H54 (cell line): ENCODE measurements around the gene FOXR1.
"Not testable (repeated sequence)": the region's sequence is repeated elsewhere in the genome, so short reads cannot be mapped to it uniquely, and the experiment has no call there.

Source experiments
- DNase-seq: peaks from one replicate; pipeline ENCODE4 v3.0.0; 2011; ENCODE audit warnings: low spot score, mixed read lengths; ENCODE audit not compliant: insufficient read length
- FAIRE-seq: peaks from 3 replicates; lab custom pipeline; 2011; peaks lifted over from hg19 to GRCh38; lab: Jason Lieb, UNC
- POLR2A ChIP-seq: IDR thresholded peaks from 2 replicates; pipeline ENCODE4 v1.6.1; 2011; ENCODE audit warnings: low read depth, mild to moderate bottlenecking, low read length

FOXR1 gene

DNA sequence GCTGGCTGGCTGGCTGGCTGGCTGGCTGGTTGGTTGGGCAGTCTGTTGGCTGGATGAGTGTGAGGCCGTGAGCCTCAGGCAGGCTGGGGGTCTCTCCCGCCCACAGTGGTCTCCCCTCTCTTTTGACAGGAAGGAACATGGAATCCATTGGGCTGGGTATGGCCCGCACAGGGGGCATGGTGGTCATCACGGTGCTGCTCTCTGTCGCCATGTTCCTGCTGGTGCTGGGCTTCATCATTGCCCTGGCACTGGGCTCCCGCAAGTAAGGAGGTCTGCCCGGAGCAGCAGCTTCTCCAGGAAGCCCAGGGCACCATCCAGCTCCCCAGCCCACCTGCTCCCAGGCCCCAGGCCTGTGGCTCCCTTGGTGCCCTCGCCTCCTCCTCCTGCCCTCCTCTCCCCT lies 13.6 kb upstream of the FOXR1 start:
- no peak for TF ChIP-seq POLR2A
- FAIRE-seq (no peak), DNase-seq (no peak)

DNA sequence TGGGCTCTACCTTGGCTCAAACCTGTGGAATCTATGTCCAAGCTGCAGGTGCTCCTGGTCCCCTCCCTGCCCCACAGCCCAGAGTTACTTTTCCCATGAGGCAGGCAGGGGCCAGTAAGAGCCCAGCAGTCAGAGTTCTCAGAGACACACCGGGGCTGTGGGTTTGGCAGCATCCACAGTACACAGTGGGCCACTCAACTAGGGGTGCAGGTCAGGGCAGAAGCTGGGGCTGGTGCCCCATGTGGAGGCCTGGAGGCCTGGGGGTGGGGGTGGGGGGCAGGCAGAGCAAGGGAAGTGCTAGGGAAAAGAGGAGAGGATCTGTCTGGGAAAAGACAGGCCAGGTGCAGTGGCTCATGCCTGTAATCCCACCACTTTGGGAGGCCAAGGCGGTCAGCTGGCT lies 13.0 kb upstream of the FOXR1 start:
- TF ChIP-seq POLR2A: no peak
- FAIRE-seq: no peak
- no peak for DNase-seq

DNA sequence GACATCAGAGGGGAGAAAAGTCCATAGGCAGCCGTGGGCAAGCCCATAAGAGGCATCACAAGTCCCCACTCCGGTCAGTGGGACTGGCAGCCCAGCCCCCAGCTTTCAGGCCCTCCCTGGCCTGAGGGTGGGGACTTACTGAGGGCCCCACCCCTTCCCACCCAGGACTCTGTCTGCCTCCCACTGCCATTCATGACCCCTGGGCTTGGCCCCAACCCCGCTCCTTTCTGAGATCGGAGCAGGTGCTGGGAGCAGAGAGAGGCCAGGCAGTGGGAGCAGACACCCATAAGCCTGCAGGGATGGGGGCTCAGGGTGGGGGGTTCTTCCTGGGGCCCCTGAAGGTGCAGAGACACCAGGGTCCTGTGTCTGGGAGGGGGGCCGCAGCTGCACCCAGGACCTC lies 10.4 kb upstream of the FOXR1 start:
- DNase-seq (no peak), FAIRE-seq (no peak)
- TF ChIP-seq POLR2A: no peak

DNA sequence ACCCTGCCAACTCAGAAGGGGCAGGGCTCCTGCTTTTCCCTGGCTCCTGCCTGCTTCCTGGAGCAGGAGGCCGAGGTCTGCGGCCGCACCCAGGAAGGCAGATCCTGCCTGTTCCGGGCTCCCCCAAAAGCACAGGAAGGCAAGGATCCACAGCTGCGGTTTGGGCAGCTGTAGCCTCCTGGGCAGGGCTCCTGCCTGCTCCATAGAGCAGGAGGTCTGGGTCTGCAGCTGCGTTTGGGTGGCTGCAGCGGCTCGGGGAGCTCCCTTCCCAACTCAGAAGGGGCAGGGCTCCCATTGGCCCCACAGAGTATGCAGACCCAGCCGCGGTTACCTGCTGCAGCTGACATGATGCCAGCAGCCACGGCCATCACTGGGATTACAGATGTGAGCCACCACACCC lies 10.0 kb upstream of the FOXR1 start:
- FAIRE-seq (no peak), DNase-seq (no peak)
- TF ChIP-seq POLR2A: no peak

DNA sequence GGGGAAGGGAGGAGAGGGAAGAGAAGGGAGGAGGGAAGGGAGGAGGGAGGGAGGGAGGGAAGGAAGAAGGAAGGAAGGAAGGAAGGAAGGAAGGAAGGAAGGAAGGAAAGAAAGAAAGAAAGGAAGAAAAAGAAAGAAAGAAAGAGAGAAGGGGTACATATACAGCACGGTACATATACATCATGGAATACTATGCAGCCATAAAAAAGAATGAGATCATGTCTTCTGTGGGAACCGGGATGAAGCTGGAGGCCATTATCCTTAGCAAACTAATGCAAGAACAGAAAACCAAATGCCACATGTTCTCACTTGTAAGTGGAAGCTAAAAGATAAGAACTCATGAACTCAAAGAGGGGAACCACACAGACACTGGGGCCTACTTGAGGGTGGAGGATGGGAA lies 2.1 kb upstream of the FOXR1 start:
- not testable (repeated sequence) for DNase-seq, FAIRE-seq

DNA sequence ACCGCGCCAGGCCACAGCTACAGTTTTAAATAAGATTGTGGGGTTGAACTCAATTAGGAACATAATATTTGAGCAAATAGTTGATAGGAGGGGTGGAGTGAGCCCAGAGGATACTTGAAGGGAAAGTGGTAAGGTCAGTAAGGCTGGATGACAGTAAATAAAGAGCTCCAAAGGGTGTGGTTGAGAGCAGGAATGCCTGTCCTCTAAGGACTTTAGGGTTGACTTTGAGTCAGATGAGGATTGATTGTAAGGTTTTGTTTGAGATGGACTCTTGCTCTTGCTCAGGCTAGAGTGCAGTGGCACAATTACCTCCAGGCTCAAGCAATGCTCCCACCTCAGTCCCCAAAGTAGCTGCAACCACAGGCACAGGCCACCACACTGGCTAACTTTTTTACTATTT lies 2.4 kb downstream of the FOXR1 start:
- no peak for FAIRE-seq
- no peak for DNase-seq
- no peak for TF ChIP-seq POLR2A

DNA sequence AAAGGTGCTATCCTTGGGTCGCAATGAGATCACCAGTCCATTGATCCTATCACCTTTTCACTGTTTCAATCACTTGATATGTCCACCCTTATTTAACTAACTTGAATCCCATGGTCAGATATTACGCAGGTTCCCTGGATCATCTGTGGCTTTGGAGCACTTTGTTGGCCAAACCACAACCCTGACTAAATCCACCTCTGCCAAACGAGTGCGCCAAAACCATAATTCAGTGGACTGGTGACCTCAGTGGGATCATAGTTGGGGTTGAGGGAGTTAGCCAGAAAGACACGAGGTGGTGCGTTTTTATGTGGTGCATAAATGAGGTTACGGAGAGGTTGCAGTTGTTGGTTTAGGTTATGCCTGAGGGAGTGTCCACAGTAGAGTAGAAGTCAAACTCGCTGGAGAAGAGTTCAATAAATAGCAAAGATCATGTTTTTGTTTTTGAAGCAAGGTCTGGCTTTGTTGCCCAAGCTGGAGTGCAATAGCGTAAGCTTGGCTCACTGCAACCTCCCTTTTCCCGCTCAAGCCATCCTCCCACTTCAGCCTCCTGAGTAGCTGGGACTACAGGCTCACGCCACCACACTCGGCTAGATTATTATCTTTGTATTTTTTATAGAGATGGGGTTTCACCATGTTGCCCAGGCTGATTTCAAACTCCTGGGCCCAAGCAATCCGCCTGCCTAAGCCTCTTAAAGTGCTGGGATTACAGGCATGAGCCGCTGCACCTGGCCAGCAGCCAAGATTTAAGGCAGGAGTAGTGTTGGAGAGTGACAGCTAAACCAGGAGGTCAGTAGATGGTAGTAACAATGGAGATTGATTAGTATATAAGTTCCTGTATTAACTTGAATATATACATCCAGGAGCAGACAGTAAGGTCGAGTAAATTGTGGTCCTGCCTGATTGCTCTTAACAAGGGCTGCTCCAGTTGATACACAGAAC lies 4.5 kb downstream of the FOXR1 start:
- DNase-seq (no peak), FAIRE-seq (no peak)
- no peak for TF ChIP-seq POLR2A

DNA sequence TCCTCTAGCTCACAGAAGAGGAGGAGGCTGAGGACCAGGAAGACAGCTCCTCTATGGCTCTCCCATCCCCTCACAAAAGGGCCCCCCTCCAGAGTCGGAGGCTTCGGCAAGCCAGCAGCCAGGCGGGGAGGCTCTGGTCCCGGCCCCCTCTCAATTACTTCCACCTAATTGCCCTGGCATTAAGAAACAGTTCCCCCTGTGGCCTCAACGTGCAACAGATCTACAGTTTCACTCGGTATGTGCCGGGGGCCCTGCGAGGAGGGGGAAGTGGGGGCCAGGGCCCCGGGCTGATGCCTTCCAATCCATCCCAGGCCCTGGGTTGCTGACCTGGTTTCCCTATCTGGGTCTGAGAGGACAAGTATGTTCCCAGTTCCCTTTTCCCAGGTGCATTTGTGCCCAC lies 7.9 kb downstream of the FOXR1 start:
- FAIRE-seq (no peak), DNase-seq (no peak)
- TF ChIP-seq POLR2A: no peak

DNA sequence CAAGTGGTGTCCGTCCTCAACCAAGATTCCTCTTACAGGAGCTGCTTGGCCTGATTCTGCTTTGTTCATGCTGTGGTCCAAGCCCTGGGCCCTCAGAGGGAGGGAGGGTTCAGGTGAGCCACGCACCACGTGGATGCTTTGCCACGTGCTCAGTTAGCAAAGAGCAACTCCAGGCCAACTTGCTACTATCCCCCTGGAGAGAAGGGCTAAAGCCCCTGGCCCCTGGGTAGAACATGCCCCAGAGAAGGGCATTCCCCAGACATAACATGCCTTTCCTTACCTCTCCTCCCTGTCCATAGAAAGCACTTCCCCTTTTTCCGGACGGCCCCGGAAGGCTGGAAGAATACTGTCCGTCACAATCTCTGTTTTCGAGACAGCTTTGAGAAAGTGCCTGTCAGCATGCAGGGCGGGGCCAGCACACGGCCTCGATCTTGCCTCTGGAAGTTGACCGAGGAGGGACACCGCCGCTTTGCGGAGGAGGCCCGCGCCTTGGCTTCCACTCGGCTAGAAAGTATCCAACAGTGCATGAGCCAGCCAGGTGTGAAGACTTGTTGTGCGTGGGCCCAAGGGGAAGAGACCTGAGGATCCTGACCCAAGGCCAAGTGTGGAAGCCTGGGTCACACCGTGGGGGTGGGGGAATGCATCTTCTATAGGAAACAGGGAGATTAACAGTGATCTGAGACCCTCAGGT lies 8.8 kb downstream of the FOXR1 start:
- FAIRE-seq: no peak
- DNase-seq: no peak
- TF ChIP-seq POLR2A: no peak

DNA sequence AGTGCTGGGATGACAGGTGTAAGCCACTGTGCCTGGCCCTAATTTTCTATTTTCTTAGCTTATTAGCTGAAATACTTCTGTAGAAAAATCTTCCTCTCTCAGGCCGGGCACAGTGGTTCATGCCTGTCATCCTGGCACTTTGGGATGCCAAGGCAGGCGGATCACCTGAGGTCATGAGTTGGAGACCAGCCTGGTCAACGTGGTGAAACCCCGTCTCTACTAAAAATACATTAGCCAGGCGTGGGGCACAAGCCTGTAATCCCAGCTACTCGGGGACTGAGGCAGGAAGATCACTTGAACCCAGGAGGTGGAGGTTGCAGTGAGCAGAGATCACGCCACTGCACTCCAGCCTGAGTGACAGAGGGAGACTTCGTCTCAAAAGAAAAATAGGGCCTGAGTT lies 12.8 kb downstream of the FOXR1 start:
- FAIRE-seq, DNase-seq: not testable (repeated sequence)

DNA sequence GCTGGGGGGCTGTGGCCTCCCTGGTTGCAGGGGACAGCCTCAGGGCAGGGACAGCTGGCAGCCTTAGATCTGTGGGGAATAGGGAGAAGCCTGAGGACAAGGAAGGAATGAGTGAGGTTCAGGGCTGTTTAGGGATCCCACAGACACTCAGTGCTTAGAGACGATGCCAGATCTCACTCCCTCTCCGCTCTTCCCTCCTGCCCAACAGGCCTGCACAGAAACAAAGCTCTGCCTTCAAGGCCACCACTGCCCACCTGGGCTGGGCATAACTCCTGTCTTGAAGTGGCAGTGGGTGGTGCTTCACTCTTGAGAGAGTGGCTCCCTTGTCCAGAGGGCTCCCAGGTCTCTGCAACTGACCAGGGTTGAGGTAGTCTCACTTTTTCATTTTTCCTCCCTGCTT lies 13.3 kb downstream of the FOXR1 start:
- FAIRE-seq (no peak), DNase-seq (no peak)
- TF ChIP-seq POLR2A: no peak

DNA sequence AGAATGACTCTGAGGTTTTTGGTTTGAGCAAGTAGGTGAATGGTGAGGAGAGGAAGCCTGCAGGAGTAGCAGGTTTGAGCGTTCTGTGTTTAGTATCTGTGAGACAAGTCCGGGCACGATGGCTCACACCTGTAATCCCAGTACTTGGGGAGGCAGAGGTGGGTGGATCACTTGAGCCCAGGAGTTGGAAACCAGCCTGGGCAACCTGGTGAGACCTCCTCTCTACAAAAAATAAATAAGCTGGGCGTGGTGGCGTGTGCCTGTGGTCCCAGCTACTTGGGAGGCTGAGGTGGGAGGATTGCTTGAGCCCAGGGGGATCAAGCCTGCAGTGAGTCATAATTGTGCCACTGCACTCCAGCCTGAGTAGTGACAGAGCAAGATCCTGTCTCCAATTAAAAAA lies 16.7 kb downstream of the FOXR1 start:
- no peak for TF ChIP-seq POLR2A
- FAIRE-seq: no peak
- no peak for DNase-seq

DNA sequence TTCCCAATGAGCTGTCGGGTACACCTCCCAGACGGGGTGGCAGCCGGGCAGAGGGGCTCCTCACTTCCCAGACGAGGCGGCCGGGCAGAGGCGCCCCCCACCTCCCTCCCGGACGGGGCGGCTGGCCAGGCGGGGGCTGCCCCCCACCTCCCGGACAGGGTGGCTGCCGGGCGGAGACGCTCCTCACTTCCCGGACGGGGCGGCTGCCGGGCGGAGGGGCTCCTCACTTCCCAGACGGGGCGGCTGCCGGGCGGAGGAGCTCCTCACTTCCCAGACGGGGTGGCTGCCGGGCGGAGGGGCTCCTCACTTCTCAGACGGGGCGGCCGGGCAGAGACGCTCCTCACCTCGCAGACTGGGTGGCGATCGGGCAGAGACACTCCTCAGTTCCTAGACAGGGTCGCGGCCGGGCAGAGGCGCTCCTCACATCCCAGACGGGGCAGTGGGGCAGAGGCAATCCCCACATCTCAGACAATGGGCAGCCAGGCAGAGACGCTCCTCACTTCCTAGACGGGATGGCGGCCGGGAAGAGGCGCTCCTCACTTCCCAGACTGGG lies 20.0 kb downstream of the FOXR1 start:
- DNase-seq, FAIRE-seq: not testable (repeated sequence)

DNA sequence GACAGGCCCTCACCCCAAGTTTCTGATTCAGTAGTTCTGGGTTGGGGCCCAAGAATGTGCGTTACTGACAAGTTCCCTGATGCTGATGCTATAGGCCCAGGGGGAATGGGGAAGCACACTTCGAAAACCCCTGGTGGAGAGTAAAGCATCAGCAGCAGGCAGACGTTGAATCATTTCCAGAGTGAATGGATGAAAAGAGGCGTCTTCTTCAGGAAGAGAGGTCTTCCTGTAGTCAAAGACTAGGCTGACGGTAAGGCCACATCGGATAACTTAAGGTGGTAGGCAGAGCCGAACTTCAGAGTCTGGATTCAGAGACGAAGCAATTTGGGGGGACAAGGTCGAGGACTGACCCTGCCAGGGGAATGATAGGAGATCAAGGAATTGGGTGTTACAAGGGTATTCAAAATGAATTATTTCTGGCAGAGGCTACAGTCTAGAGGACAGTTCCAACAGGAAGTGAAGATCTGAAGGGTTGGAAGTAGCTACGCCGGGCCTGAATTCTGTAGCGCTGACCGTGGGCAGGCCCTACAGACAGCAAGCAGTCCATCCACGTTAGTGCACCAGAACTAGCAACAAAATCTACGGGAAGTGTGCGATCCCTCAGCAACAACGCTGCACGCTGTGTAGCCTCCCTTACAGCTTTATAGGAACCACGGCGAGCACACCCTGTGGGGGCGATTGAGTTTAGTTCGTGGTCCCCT lies 25.5 kb downstream of the FOXR1 start:
- no peak for FAIRE-seq
- DNase-seq: no peak

More for the DNA sequence above, 25.5 kb downstream of the FOXR1 start:
- TF ChIP-seq POLR2A: no peak
